GM23248 (cell line): ENCODE measurements around the gene MSANTD2. TPM values are rescaled to one million over a fixed set of nuclear protein-coding genes. Genes with fewer than 3 reads are reported as not detected.

Source experiments
- DNase-seq: peaks from one replicate; pipeline ENCODE4 v3.0.0-alpha.2; 2015
- H2AFZ ChIP-seq: fragments of 200-600 bp; sonication (generic); 2 replicates; pipeline ENCODE4 v1.6.1; 2016; ENCODE audit warnings: antibody characterized with exemption
- H3F3A ChIP-seq: fragments of 200-600 bp; sonication (generic); 2 replicates; pipeline ENCODE4 v1.6.1; 2016; ENCODE audit warnings: mild to moderate bottlenecking, antibody characterized with exemption, mixed run types; ENCODE audit not compliant: insufficient read depth
- H3K27ac ChIP-seq: fragments of 200-600 bp; sonication (generic); 2 replicates; pipeline ENCODE4 v1.5.1; 2016; ENCODE audit warnings: mild to moderate bottlenecking
- H3K27me3 ChIP-seq: fragments of 200-600 bp; sonication (generic); replicated peaks from 2 replicates; pipeline ENCODE4 v1.6.1; 2016; ENCODE audit warnings: mild to moderate bottlenecking; ENCODE audit not compliant: insufficient read depth
- H3K36me3 ChIP-seq: fragments of 200-600 bp; sonication (generic); 2 replicates; pipeline ENCODE4 v1.6.1; 2016; ENCODE audit warnings: low read depth, mild to moderate bottlenecking
- H3K4me1 ChIP-seq: fragments of 200-600 bp; sonication (generic); 2 replicates; pipeline ENCODE4 v1.6.1; 2016; ENCODE audit warnings: mild to moderate bottlenecking; ENCODE audit not compliant: insufficient read depth
- H3K4me2 ChIP-seq: fragments of 200-600 bp; sonication (generic); one replicate; pipeline ENCODE4 v1.6.1; 2016; ENCODE audit warnings: mild to moderate bottlenecking; ENCODE audit not compliant: unreplicated experiment
- H3K4me3 ChIP-seq: fragments of 200-600 bp; sonication (generic); 2 replicates; pipeline ENCODE4 v1.5.1; 2016; ENCODE audit warnings: mild to moderate bottlenecking
- H3K79me2 ChIP-seq: fragments of 200-600 bp; sonication (generic); 2 replicates; pipeline ENCODE4 v1.6.1; 2016; ENCODE audit warnings: mild to moderate bottlenecking; ENCODE audit not compliant: insufficient read depth
- H3K9ac ChIP-seq: fragments of 200-600 bp; sonication (generic); 2 replicates; pipeline ENCODE4 v1.6.1; 2016; ENCODE audit warnings: mild to moderate bottlenecking
- H3K9me2 ChIP-seq: fragments of 200-600 bp; sonication (generic); 2 replicates; pipeline ENCODE4 v1.6.1; 2016; ENCODE audit warnings: mixed run types, mild to moderate bottlenecking, moderate library complexity; ENCODE audit not compliant: insufficient read depth
- H3K9me3 ChIP-seq: fragments of 200-600 bp; sonication (generic); one replicate; pipeline ENCODE4 v1.6.1; 2017; ENCODE audit warnings: low read depth
- H4K20me1 ChIP-seq: fragments of 200-600 bp; sonication (generic); 2 replicates; pipeline ENCODE4 v1.6.0; 2016; ENCODE audit not compliant: insufficient read depth
- EZH2 ChIP-seq: fragments of 200-600 bp; sonication (generic); IDR thresholded peaks from 2 replicates; pipeline ENCODE4 v1.6.1; 2018; ENCODE audit warnings: antibody characterized with exemption, mild to moderate bottlenecking; ENCODE audit not compliant: insufficient read depth, poor library complexity, severe bottlenecking
- EZH2phosphoT487 ChIP-seq: fragments of 200-600 bp; sonication (generic); IDR thresholded peaks from 2 replicates; pipeline ENCODE4 v1.6.1; 2018; ENCODE audit warnings: antibody characterized with exemption, moderate library complexity, mild to moderate bottlenecking, low read depth; ENCODE audit not compliant: insufficient read depth
- WGBS, 2 experiments: methylation state at CpG; one replicate each; pipeline ENCODE4 v1.1.6; 2015 to 2017; ENCODE audit warnings: low lambda C conversion rate in 2 of 2, low coverage in 1 of 2; ENCODE audit errors: missing lambda C conversion rate in 2 of 2; 5-methylcytosine and 5-hydroxymethylcytosine counted together
- in situ Hi-C: fragments of 300-500 bp; cut with MboI; formaldehyde crosslinking; loops from 2 replicates; pipeline ENCODE4 v1.15.0; 2020
- polyA plus RNA-seq: library from polyadenylated mRNA; unstranded; fragments of >200 nt; fragmentation: Nextera tagmentation; extraction: Ambion mirVana; gene quantifications from 2 replicates; pipeline ENCODE4 v1.2.1, GENCODE V29; 2016
- total RNA-seq: library from RNA; depleted of rRNA; stranded (reverse); fragments of >200 nt; shearing (Covaris generic); gene quantifications from 2 replicates; pipeline ENCODE4 v1.2.3, GENCODE V29; 2014; rRNA removed

The MSANTD2 gene
- total RNA-seq (8.4 and 11.5 TPM in 2 replicates), polyA plus RNA-seq (4.5 and 6.0 TPM in 2 replicates)

GRCh38 chr11:124800226-124800929 is at the start of gene MSANTD2:
Gene MSANTD2 (minus strand): TSS chr11:124800406. CDS start chr11:124800380, 26 bp downstream.
- no peaks in the 10 kb centered on the region for H3K9me3 ChIP-seq
- H3K4me2 ChIP-seq, result peak within 1 kb of the TSS; percentile 81
- DNase-seq, result peak; percentile 90
- H3K79me2 ChIP-seq, result peaks cover 47% of the 10 kb centered on the region
- peak within 1 kb of the TSS; percentile 85 for H2AFZ ChIP-seq
- H3K36me3 ChIP-seq, result no peaks in the 10 kb centered on the region
- H4K20me1 ChIP-seq, result peaks cover 12% of the 10 kb centered on the region
- in situ Hi-C loops, result no loop called here
- H3F3A ChIP-seq, result peaks cover 23% of the 10 kb centered on the region
- H3K4me1 ChIP-seq, result peaks cover 26% of the 10 kb centered on the region
- no peaks in the 10 kb centered on the region for H3K9me2 ChIP-seq
- TF ChIP-seq EZH2 (no peak), EZH2phosphoT487 (no peak)
- H3K9ac ChIP-seq, result peak within 1 kb of the TSS; percentile 92
- no peaks in the 10 kb centered on the region for H3K27me3 ChIP-seq
- H3K27ac ChIP-seq, result peak within 1 kb of the TSS; percentile 91
- WGBS, 2 experiments, result 1% methylated on average over 28 to 46 of the region's 62 CpGs
- H3K4me3 ChIP-seq, result peak within 1 kb of the TSS; percentile 95

GRCh38 chr11:124846070-124846673 is 46.0 kb upstream of the MSANTD2 start:
- Histone ChIP-seq H4K20me1 (no peaks in the 10 kb centered on the region), H3K27ac (no peak overlapping the region), H3F3A (no peaks in the 10 kb centered on the region), H3K36me3 (no peaks in the 10 kb centered on the region), H3K79me2 (no peaks in the 10 kb centered on the region), H3K9ac (no peak overlapping the region), H3K27me3 (peaks cover 99% of the 10 kb centered on the region), H3K4me3 (no peak overlapping the region), H3K4me2 (no peak overlapping the region), H3K9me3 (no peaks in the 10 kb centered on the region), H3K4me1 (no peaks in the 10 kb centered on the region), H3K9me2 (no peaks in the 10 kb centered on the region), H2AFZ (no peak overlapping the region)
- 10 to 11% methylated on average over 11 of the region's 11 CpGs for WGBS, 2 experiments
- TF ChIP-seq EZH2 (no peak), EZH2phosphoT487 (no peak)
- in situ Hi-C loops, result no loop called here
- no peak for DNase-seq

- Histone ChIP-seq H3K4me3 (0 out of 2 replicates have a peak overlapping the region, but pooled peaks have one; percentile 4), H3F3A (no peaks in the 10 kb centered on the region), H3K27me3 (peaks cover 99% of the 10 kb centered on the region), H2AFZ (peak overlapping the region; percentile 53; the same call in 1 of the 2 replicates), H3K79me2 (no peaks in the 10 kb centered on the region), H3K9me2 (no peaks in the 10 kb centered on the region), H3K27ac (no peak overlapping the region), H4K20me1 (no peaks in the 10 kb centered on the region), H3K4me1 (no peaks in the 10 kb centered on the region), H3K4me2 (peak overlapping the region; percentile 4), H3K36me3 (no peaks in the 10 kb centered on the region), H3K9me3 (no peaks in the 10 kb centered on the region), H3K9ac (no peak overlapping the region)
- peak; percentile 30 for TF ChIP-seq EZH2
- no peak for TF ChIP-seq EZH2phosphoT487
- no peak for DNase-seq
- 6 to 7% methylated on average over 8 of the region's 8 CpGs for WGBS, 2 experiments
- in situ Hi-C loops, result no loop called here
Measured at GRCh38 chr11:124844664-124845079, 44.5 kb upstream of the MSANTD2 start.

- H3K27ac ChIP-seq, result no peak overlapping the region
- H2AFZ ChIP-seq, result no peak overlapping the region
- DNase-seq, result no peak
- no peaks in the 10 kb centered on the region for H4K20me1 ChIP-seq
- H3K9ac ChIP-seq, result no peak overlapping the region
- no peak overlapping the region for H3K4me2 ChIP-seq
- H3K9me3 ChIP-seq, result no peaks in the 10 kb centered on the region
- H3F3A ChIP-seq, result no peaks in the 10 kb centered on the region
- H3K4me1 ChIP-seq, result no peaks in the 10 kb centered on the region
- H3K27me3 ChIP-seq, result peaks cover 97% of the 10 kb centered on the region
- no peak overlapping the region for H3K4me3 ChIP-seq
- in situ Hi-C loops, result no loop called here
- H3K36me3 ChIP-seq, result no peaks in the 10 kb centered on the region
- H3K79me2 ChIP-seq, result no peaks in the 10 kb centered on the region
- no peaks in the 10 kb centered on the region for H3K9me2 ChIP-seq
- TF ChIP-seq EZH2 (peak; percentile 42), EZH2phosphoT487 (no peak)
- WGBS, 2 experiments, result 9 to 10% methylated on average over 8 of the region's 8 CpGs
Measured at GRCh38 chr11:124843616-124843910, 43.4 kb upstream of the MSANTD2 start.
